ENCODE measurements around the gene UBE3B.

The UBE3B gene

DNA sequence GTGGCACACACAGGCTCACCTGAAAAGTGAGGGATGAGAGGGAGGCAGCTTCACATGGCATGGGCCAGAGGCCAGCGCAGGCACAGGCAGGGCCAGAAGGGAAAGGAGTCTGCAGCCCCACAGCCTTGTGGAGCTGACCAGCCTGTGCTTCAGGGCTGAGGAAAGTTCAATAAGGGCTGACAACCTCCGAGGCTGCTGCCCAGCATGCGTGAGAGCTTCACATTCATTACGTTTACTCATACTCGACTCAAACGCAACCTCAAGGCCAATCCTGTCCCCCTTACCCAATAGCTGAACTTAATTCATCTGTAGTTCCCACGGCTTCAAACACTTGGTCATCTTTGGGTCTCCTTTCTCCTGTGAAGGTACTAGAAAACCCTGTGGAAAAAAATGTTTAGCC, 91.1 kb downstream of the UBE3B start:
- TF ChIP-seq GABPA (IDR thresholded peaks at IDR 0.05; ENCODE audit: low read depth): no peak
- TF ChIP-seq POLR2AphosphoS5 (IDR thresholded peaks at IDR 0.05; ENCODE audit: low read depth): no peak
- no peak for TF ChIP-seq SPI1 (IDR thresholded peaks at IDR 0.05; ENCODE audit: borderline replicate concordance, low read depth)
- TF ChIP-seq CTCF (IDR thresholded peaks at IDR 0.05; ENCODE audit: insufficient read depth, low read length): no peak
- TF ChIP-seq, protein P1, sequence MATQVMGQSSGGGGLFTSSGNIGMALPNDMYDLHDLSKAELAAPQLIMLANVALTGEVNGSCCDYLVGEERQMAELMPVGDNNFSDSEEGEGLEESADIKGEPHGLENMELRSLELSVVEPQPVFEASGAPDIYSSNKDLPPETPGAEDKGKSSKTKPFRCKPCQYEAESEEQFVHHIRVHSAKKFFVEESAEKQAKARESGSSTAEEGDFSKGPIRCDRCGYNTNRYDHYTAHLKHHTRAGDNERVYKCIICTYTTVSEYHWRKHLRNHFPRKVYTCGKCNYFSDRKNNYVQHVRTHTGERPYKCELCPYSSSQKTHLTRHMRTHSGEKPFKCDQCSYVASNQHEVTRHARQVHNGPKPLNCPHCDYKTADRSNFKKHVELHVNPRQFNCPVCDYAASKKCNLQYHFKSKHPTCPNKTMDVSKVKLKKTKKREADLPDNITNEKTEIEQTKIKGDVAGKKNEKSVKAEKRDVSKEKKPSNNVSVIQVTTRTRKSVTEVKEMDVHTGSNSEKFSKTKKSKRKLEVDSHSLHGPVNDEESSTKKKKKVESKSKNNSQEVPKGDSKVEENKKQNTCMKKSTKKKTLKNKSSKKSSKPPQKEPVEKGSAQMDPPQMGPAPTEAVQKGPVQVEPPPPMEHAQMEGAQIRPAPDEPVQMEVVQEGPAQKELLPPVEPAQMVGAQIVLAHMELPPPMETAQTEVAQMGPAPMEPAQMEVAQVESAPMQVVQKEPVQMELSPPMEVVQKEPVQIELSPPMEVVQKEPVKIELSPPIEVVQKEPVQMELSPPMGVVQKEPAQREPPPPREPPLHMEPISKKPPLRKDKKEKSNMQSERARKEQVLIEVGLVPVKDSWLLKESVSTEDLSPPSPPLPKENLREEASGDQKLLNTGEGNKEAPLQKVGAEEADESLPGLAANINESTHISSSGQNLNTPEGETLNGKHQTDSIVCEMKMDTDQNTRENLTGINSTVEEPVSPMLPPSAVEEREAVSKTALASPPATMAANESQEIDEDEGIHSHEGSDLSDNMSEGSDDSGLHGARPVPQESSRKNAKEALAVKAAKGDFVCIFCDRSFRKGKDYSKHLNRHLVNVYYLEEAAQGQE (IDR thresholded peaks at IDR 0.05; ENCODE audit: insufficient replicate concordance, low read depth): no peak
- Histone ChIP-seq H3K27me3 (ENCODE audit: insufficient read depth, poor library complexity, severe bottlenecking) (no peaks in the 10 kb centered on the region), H3K27ac (replicated peaks) (no peak overlapping the region), H3K4me3 (replicated peaks; ENCODE audit: insufficient read depth, low read length) (no peak overlapping the region)
- DNase-seq (ENCODE audit: low read depth in 1 of 2, low spot score in 1 of 2): no peak

- no peak for DNase-seq (ENCODE audit: low read depth in 1 of 2, low spot score in 1 of 2)
- Histone ChIP-seq H3K4me3 (replicated peaks; ENCODE audit: insufficient read depth, low read length) (no peak overlapping the region), H3K27me3 (ENCODE audit: insufficient read depth, poor library complexity, severe bottlenecking) (no peaks in the 10 kb centered on the region), H3K27ac (replicated peaks) (no peak overlapping the region; the same call in 1 of the 2 replicates)
- TF ChIP-seq, protein P1 (IDR thresholded peaks at IDR 0.05; ENCODE audit: insufficient replicate concordance, low read depth): no peak
- no peak for TF ChIP-seq SPI1 (IDR thresholded peaks at IDR 0.05; ENCODE audit: borderline replicate concordance, low read depth)
- TF ChIP-seq POLR2AphosphoS5 (IDR thresholded peaks at IDR 0.05; ENCODE audit: low read depth): no peak
- no peak for TF ChIP-seq CTCF (IDR thresholded peaks at IDR 0.05; ENCODE audit: insufficient read depth, low read length)
- no peak for TF ChIP-seq GABPA (IDR thresholded peaks at IDR 0.05; ENCODE audit: low read depth)
Measured at GRCh38 chr12:109571773-109572505, 94.5 kb downstream of the UBE3B start.

- no peaks in the 10 kb centered on the region for H3K27me3 ChIP-seq (ENCODE audit: insufficient read depth, poor library complexity, severe bottlenecking)
- peak overlapping the region; percentile 67 for H3K4me3 ChIP-seq (replicated peaks; ENCODE audit: insufficient read depth, low read length)
- H3K27ac ChIP-seq (replicated peaks): peak overlapping the region; percentile 94
- no peak for TF ChIP-seq CTCF (IDR thresholded peaks at IDR 0.05; ENCODE audit: insufficient read depth, low read length)
- no peak for TF ChIP-seq POLR2AphosphoS5 (IDR thresholded peaks at IDR 0.05; ENCODE audit: low read depth)
- TF ChIP-seq, protein P1 (IDR thresholded peaks at IDR 0.05; ENCODE audit: insufficient replicate concordance, low read depth): no peak
- no peak for TF ChIP-seq SPI1 (IDR thresholded peaks at IDR 0.05; ENCODE audit: borderline replicate concordance, low read depth)
- TF ChIP-seq GABPA (IDR thresholded peaks at IDR 0.05; ENCODE audit: low read depth): no peak
- no peak for DNase-seq (ENCODE audit: low read depth in 1 of 2, low spot score in 1 of 2)
Measured at GRCh38 chr12:109572506-109572845, 95.0 kb downstream of the UBE3B start.
